ENCODE results near the gene GMPPB.

- TF ChIP-seq POLR2AphosphoS5 (IDR thresholded peaks at IDR 0.05; ENCODE audit: low read depth, low read length) (no peak), POLR2A (IDR thresholded peaks at IDR 0.05; ENCODE audit: low read depth, low read length) (no peak), TAF1 (IDR thresholded peaks at IDR 0.05; ENCODE audit: borderline replicate concordance, low read depth, low read length) (no peak)
These were observed 47.7 kb upstream of the GMPPB start for GRCh38 chr3:49771340-49771938.

Measured in GM12892 (cell line).